B cell (primary cell): ENCODE results near the gene DDB1. TPM values are rescaled to one million over a fixed set of nuclear protein-coding genes. Genes with fewer than 3 reads are reported as not detected.

ENCODE experiments used
- ATAC-seq: fragments of 200-7000 bp; cut with Tn5 transposase; one replicate; pipeline ENCODE4 v1.10.0; 2021; ENCODE audit warnings: low read depth, mild to moderate bottlenecking, moderate number of reproducible peaks, moderate library complexity
- CTCF ChIA-PET: fragments of 350-600 bp; sonication (Branson Sonifier 250); formaldehyde crosslinking; loops from one replicate; lab custom pipeline; 2021; ENCODE audit warnings: antibody characterized with exemption, inconsistent platforms; lab: Charles Lee
- POLR2A ChIA-PET: fragments of 350-600 bp; sonication (Branson Sonifier 250); formaldehyde crosslinking; loops from one replicate; lab custom pipeline; 2021; ENCODE audit warnings: antibody characterized with exemption; lab: Charles Lee
- DNase-seq: peaks from one replicate; pipeline ENCODE4 v3.0.0; 2013
- H2AFZ ChIP-seq: 2 replicates; pipeline ENCODE4 v1.6.1; 2012; ENCODE audit warnings: mild to moderate bottlenecking, low read depth, low read length; ENCODE audit not compliant: insufficient read depth, poor library complexity, severe bottlenecking
- H3K27ac ChIP-seq, 2 donors: 1 replicate in 1 of 2; 2 replicates in 1 of 2; pipeline ENCODE4 v1.5.1; 2012 to 2013; ENCODE audit warnings: low read length in 2 of 2, mild to moderate bottlenecking in 2 of 2, moderate library complexity in 1 of 2
- H3K27me3 ChIP-seq, 4 experiments: fragments of 200-600 bp in 1 of 4; sonication (generic) in 1 of 4; replicated peaks in 1 of 4; 1 replicate in 2 of 4; 2 replicates in 2 of 4; pipeline versions ENCODE4 v1.6.1 to v1.7.0; 2013 to 2016; ENCODE audit warnings: low read length in 3 of 4, mild to moderate bottlenecking in 2 of 4, mixed read lengths in 1 of 4, moderate library complexity in 1 of 4; ENCODE audit not compliant: insufficient read depth in 4 of 4, control insufficient read depth in 3 of 4; ENCODE audit errors: control extremely low read depth in 1 of 4
- H3K36me3 ChIP-seq, 2 experiments: replicated peaks in 1 of 2; 1 replicate in 1 of 2; 2 replicates in 1 of 2; pipeline versions ENCODE4 v1.6.1 to v1.7.1; 2013; ENCODE audit warnings: low read length in 1 of 2; ENCODE audit not compliant: insufficient read depth in 2 of 2, control insufficient read depth in 1 of 2; ENCODE audit errors: control extremely low read depth in 1 of 2, extremely low read depth in 1 of 2
- H3K4me1 ChIP-seq, 2 donors: fragments of 200-600 bp in 1 of 2; sonication (generic) in 1 of 2; 1 replicate in 1 of 2; 2 replicates in 1 of 2; pipeline versions ENCODE4 v1.5.1 to v1.6.1; 2013 to 2017; ENCODE audit warnings: low read length in 2 of 2; ENCODE audit not compliant: control insufficient read depth in 2 of 2, insufficient read depth in 2 of 2
- H3K4me2 ChIP-seq: replicated peaks from 2 replicates; pipeline ENCODE3; 2012; ENCODE audit warnings: mild to moderate bottlenecking, low read depth, low read length; ENCODE audit not compliant: poor library complexity, severe bottlenecking
- H3K4me3 ChIP-seq, 5 experiments: fragments of 200-600 bp in 1 of 5; sonication (generic) in 1 of 5; 1 replicate in 3 of 5; 2 replicates in 2 of 5; pipeline versions ENCODE4 v1.5.1 to v1.7.0; 2011 to 2016; ENCODE audit warnings: low read length in 4 of 5, mild to moderate bottlenecking in 4 of 5, low read depth in 2 of 5, control low read depth in 1 of 5, moderate library complexity in 1 of 5; ENCODE audit not compliant: insufficient read depth in 1 of 5; ENCODE audit errors: control extremely low read depth in 1 of 5, extremely low read depth in 1 of 5
- H3K79me2 ChIP-seq: fragments of 200-600 bp; sonication (generic); one replicate; pipeline ENCODE4 v1.6.0; 2016; ENCODE audit warnings: low read length; ENCODE audit not compliant: control insufficient read depth, insufficient read depth
- H3K9ac ChIP-seq: fragments of 200-600 bp; sonication (generic); 2 replicates; pipeline ENCODE4 v1.6.1; 2017; ENCODE audit warnings: mild to moderate bottlenecking, low read length, moderate library complexity
- H3K9me3 ChIP-seq, 3 donors: one replicate each; pipeline versions ENCODE4 v1.6.1 to v1.7.1; 2013; ENCODE audit warnings: low read length in 2 of 3; ENCODE audit not compliant: control insufficient read depth in 2 of 3, insufficient read depth in 1 of 3; ENCODE audit errors: control extremely low read depth in 1 of 3
- H4K20me1 ChIP-seq: 2 replicates; pipeline ENCODE4 v1.6.0; 2012; ENCODE audit warnings: mild to moderate bottlenecking, low read length; ENCODE audit not compliant: insufficient read depth, control insufficient read depth, poor library complexity, severe bottlenecking
- H3K27ac Mint-ChIP-seq: one replicate; pipeline ENCODE4 v1.8.0; 2021; ENCODE audit warnings: mixed read lengths
- H3K27me3 Mint-ChIP-seq: one replicate; pipeline ENCODE4 v1.8.0; 2021; ENCODE audit warnings: mixed read lengths
- H3K4me1 Mint-ChIP-seq: one replicate; pipeline ENCODE4 v1.8.0; 2021; ENCODE audit warnings: mixed read lengths
- H3K4me3 Mint-ChIP-seq: one replicate; pipeline ENCODE4 v1.8.0; 2021; ENCODE audit warnings: mixed read lengths
- H3K9me3 Mint-ChIP-seq: one replicate; pipeline ENCODE4 v1.8.0; 2022; ENCODE audit warnings: mixed read lengths; ENCODE audit not compliant: insufficient read depth
- CTCF ChIP-seq: fragments of 200-600 bp; IDR thresholded peaks from one replicate; pipeline ENCODE4 v1.8.0; 2022; ENCODE audit warnings: antibody characterized with exemption, mild to moderate bottlenecking
- EZH2 ChIP-seq: IDR thresholded peaks from 2 replicates; pipeline ENCODE4 v1.6.1; 2012; ENCODE audit warnings: borderline replicate concordance, low read depth, mild to moderate bottlenecking, moderate library complexity, low read length; ENCODE audit not compliant: insufficient read depth, poor library complexity, severe bottlenecking
- WGBS: methylation state at CpG from one replicate; pipeline ENCODE4 v1.1.5; 2013; ENCODE audit warnings: missing lambda C conversion rate; ENCODE audit not compliant: insufficient coverage; 5-methylcytosine and 5-hydroxymethylcytosine counted together
- intact Hi-C: fragments of 100-400 bp; cut with micrococcal nuclease; formaldehyde crosslinking; loops from one replicate; pipeline ENCODE4 v1.10.0; 2022
- polyA plus RNA-seq: library from polyadenylated mRNA; depleted of rRNA; stranded (reverse); fragments of >200 nt; gene quantifications from 2 replicates; pipeline ENCODE4 v1.2.3, GENCODE V29; 2012
- total RNA-seq, 2 donors: library from RNA; stranded (reverse); fragments of 120-200 nt in 1 of 2; gene quantifications; 1 replicate in 1 of 2; 2 replicates in 1 of 2; pipeline versions ENCODE4 v1.2.3 to v1.2.4, GENCODE V29; 2013 to 2022

The DDB1 gene
- total and polyA plus RNA-seq, 2 donors (not counting 1 experiment from before 2014, with no cell fraction given): 52.4 to 155 TPM

GRCh38 chr11:61256710-61257482 is 76.0 kb downstream of the DDB1 start:
- H3K4me2 ChIP-seq: no peak overlapping the region
- intact Hi-C loops: loop anchor here (10.0 kb wide), 1 partner anchor 128 kb away; no protein-coding TSS in a partner anchor
- no peak overlapping the region for H3K4me3 ChIP-seq
- no peaks in the 10 kb centered on the region for H4K20me1 ChIP-seq
- CTCF ChIA-PET: interaction anchor here (0.6 kb wide), 1 partner anchor 125 kb away, joined by 3 read pairs; no protein-coding TSS in a partner anchor
- Mint-ChIP-seq H3K4me1 (no peaks in the 10 kb centered on the region), H3K27me3 (no peaks in the 10 kb centered on the region), H3K27ac (no peak overlapping the region), H3K9me3 (no peaks in the 10 kb centered on the region), H3K4me3 (no peak overlapping the region)
- no peaks in the 10 kb centered on the region for H3K36me3 ChIP-seq
- POLR2A ChIA-PET: no interaction called here
- WGBS: 91% methylated on average over 15 of the region's 18 CpGs
- H3K79me2 ChIP-seq: no peaks in the 10 kb centered on the region
- no peaks in the 10 kb centered on the region for H3K4me1 ChIP-seq
- no peak overlapping the region for H3K27ac ChIP-seq
- no peaks in the 10 kb centered on the region for H3K9me3 ChIP-seq
- TF ChIP-seq EZH2 (no peak), CTCF (no peak)
- H3K27me3 ChIP-seq: no peaks in the 10 kb centered on the region
- no peak overlapping the region for H2AFZ ChIP-seq
- ATAC-seq (no peak), DNase-seq (no peak)
- no peak overlapping the region for H3K9ac ChIP-seq

DNA sequence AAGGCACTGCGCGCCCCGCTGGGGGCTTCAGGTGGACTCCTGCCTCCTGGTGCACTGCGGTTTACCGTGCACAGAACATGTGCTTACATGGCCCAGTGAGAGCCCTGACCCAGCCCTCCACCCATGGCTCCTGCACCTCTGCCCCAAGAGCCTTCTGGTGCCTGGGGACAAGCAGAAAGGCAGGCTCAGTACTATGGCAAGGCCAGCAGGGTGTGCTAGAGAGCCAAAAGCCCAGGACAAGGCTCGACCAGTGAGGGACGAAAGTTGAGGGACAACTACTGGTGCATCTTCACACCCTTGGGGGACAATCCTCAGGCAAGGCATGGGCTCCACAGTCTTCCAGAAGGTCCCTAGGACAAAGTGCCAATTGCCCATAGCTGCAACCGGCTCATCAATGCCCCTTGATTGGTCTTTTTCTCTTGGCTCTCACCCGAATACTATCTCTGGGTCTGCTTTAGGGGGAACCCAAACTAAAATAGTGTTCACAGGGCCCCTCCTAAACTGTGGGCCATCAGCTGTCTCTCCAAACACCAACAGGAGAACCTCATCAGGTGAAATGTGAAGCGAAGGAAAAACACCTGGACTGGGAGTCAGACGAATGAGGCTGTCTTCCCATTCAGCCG is 78.4 kb downstream of the DDB1 start:
- no peaks in the 10 kb centered on the region for H3K9me3 ChIP-seq
- DNase-seq (peak; percentile 71), ATAC-seq (peak; percentile 84)
- WGBS: 65% methylated on average over 9 of the region's 12 CpGs
- Mint-ChIP-seq H3K27ac (no peak overlapping the region), H3K27me3 (no peaks in the 10 kb centered on the region), H3K4me3 (no peak overlapping the region), H3K9me3 (no peaks in the 10 kb centered on the region), H3K4me1 (no peaks in the 10 kb centered on the region)
- no peak overlapping the region for H3K4me2 ChIP-seq
- no peak overlapping the region for H3K27ac ChIP-seq
- H2AFZ ChIP-seq: peak overlapping the region; percentile 20
- H3K36me3 ChIP-seq: no peaks in the 10 kb centered on the region
- H3K9ac ChIP-seq: no peak overlapping the region
- intact Hi-C loops: loop anchor here (1.0 to 10.0 kb wide), 2 partner anchors 40 to 130 kb away; no protein-coding TSS in a partner anchor
- no peaks in the 10 kb centered on the region for H4K20me1 ChIP-seq
- no peak overlapping the region for H3K4me3 ChIP-seq
- CTCF ChIA-PET: interaction anchor here (0.7 to 2.6 kb wide), 12 partner anchors 28 to 488 kb away, joined by 3 to 22 read pairs (median 3); partner anchors contain the start of genes TMEM216 and VWCE
- no peaks in the 10 kb centered on the region for H3K27me3 ChIP-seq
- no peaks in the 10 kb centered on the region for H3K79me2 ChIP-seq
- no peaks in the 10 kb centered on the region for H3K4me1 ChIP-seq
- POLR2A ChIA-PET: no interaction called here
- peak; percentile 82 for TF ChIP-seq CTCF
- TF ChIP-seq EZH2: no peak
